OCI-LY3 (cell line): ENCODE results near the gene FIBIN.

ENCODE experiments used
- H2AFZ ChIP-seq: fragments of 200-600, 300-600 bp; shearing (Covaris generic); 2 replicates; pipeline ENCODE4 v1.6.0; 2014; ENCODE audit warnings: antibody characterized with exemption, low read depth, low read length
- H3K27ac ChIP-seq: fragments of 200-600, 300-600 bp; sonication (generic); 2 replicates; pipeline ENCODE4 v1.5.1; 2014; ENCODE audit warnings: mild to moderate bottlenecking, low read length, moderate library complexity, mixed read lengths
- H3K27me3 ChIP-seq: fragments of 200-600, 300-600 bp; sonication (generic); 2 replicates; pipeline ENCODE4 v1.6.1; 2014; ENCODE audit warnings: low read depth, low read length, mixed read lengths
- H3K36me3 ChIP-seq: fragments of 200-600, 300-600 bp; sonication (generic); replicated peaks from 2 replicates; pipeline ENCODE3; 2014; ENCODE audit warnings: low read depth, low read length, mixed read lengths
- H3K4me1 ChIP-seq: fragments of 300-600, 200-600 bp; sonication (generic); 2 replicates; pipeline ENCODE4 v1.6.1; 2014; ENCODE audit warnings: low read length, mixed read lengths
- H3K4me2 ChIP-seq: fragments of 200-600, 300-600 bp; sonication (generic); 2 replicates; pipeline ENCODE4 v1.6.1; 2014; ENCODE audit warnings: low read length, mixed read lengths
- H3K4me3 ChIP-seq: fragments of 300-600, 200-600 bp; sonication (generic); 2 replicates; pipeline ENCODE4 v1.5.1; 2014; ENCODE audit warnings: antibody characterized with exemption, mild to moderate bottlenecking, low read length, moderate library complexity
- H3K79me2 ChIP-seq: fragments of 300-600, 200-600 bp; shearing (Covaris generic); 2 replicates; pipeline ENCODE4 v1.6.1; 2014; ENCODE audit warnings: mild to moderate bottlenecking, low read length, mixed read lengths
- H3K9ac ChIP-seq: fragments of 300-600, 200-600 bp; shearing (Covaris generic); 2 replicates; pipeline ENCODE4 v1.6.0; 2014; ENCODE audit warnings: mild to moderate bottlenecking, low read length, moderate library complexity
- H3K9me3 ChIP-seq: fragments of 200-600, 300-600 bp; shearing (Covaris generic); 2 replicates; pipeline ENCODE4 v1.6.1; 2014; ENCODE audit warnings: low read length, mixed read lengths; ENCODE audit not compliant: insufficient read depth
- H4K20me1 ChIP-seq: fragments of 200-600, 300-600 bp; sonication (generic); 2 replicates; pipeline ENCODE4 v1.6.1; 2016; ENCODE audit warnings: low read length, mixed read lengths; ENCODE audit not compliant: insufficient read depth
- EZH2phosphoT487 ChIP-seq: fragments of 200-600 bp; shearing (Covaris generic); IDR thresholded peaks from 2 replicates; pipeline ENCODE4 v1.6.1; 2018; ENCODE audit warnings: antibody characterized with exemption, mixed run types, low read depth
- TF ChIP-seq, protein P1 (sequence below): fragments of 200-600, 300-600 bp; sonication (generic); IDR thresholded peaks from 2 replicates; pipeline ENCODE4 v1.5.1; 2014; ENCODE audit warnings: antibody characterized with exemption, low read length, low read depth

Gene FIBIN

DNA sequence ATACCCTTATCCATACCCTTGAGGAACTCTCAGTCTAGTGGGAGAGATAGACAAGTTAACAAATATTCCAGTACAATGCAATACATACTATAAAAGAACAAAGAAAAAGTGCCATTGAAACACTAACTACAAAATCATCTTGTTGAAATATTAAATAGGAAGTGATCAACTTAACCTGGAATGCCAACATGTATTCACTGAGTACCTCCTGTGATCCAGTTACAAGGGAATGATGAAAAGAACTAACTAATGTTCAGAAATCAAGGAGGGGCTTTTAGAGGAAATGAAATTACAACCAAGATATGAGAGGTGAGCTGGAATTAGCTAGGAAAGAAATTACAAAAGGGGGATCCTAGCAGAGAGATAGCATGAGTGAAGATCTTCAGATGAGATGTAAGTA is 6.2 kb upstream of the FIBIN start:
- peaks cover 4% of the 10 kb centered on the region; the same call in 1 of the 2 replicates for H3K4me1 ChIP-seq
- no peaks in the 10 kb centered on the region for H4K20me1 ChIP-seq
- TF ChIP-seq EZH2phosphoT487 = no peak
- TF ChIP-seq, protein P1, sequence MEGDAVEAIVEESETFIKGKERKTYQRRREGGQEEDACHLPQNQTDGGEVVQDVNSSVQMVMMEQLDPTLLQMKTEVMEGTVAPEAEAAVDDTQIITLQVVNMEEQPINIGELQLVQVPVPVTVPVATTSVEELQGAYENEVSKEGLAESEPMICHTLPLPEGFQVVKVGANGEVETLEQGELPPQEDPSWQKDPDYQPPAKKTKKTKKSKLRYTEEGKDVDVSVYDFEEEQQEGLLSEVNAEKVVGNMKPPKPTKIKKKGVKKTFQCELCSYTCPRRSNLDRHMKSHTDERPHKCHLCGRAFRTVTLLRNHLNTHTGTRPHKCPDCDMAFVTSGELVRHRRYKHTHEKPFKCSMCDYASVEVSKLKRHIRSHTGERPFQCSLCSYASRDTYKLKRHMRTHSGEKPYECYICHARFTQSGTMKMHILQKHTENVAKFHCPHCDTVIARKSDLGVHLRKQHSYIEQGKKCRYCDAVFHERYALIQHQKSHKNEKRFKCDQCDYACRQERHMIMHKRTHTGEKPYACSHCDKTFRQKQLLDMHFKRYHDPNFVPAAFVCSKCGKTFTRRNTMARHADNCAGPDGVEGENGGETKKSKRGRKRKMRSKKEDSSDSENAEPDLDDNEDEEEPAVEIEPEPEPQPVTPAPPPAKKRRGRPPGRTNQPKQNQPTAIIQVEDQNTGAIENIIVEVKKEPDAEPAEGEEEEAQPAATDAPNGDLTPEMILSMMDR = no peak

GRCh38 chr11:26992031-26992541 is 1.8 kb upstream of the FIBIN start:
- Histone ChIP-seq H3K4me3 (no peak overlapping the region), H3K9me3 (no peaks in the 10 kb centered on the region), H3K4me1 (no peaks in the 10 kb centered on the region), H3K36me3 (no peaks in the 10 kb centered on the region), H4K20me1 (no peaks in the 10 kb centered on the region), H3K27me3 (no peaks in the 10 kb centered on the region), H3K4me2 (no peak overlapping the region), H3K9ac (no peak overlapping the region), H2AFZ (no peak overlapping the region), H3K79me2 (no peaks in the 10 kb centered on the region), H3K27ac (no peak overlapping the region)
- TF ChIP-seq, protein P1 = no peak
- TF ChIP-seq EZH2phosphoT487 = no peak

More for the DNA sequence above, 6.2 kb upstream of the FIBIN start:
- H3K9ac ChIP-seq = no peak overlapping the region
- H3K4me3 ChIP-seq = no peak overlapping the region
- no peaks in the 10 kb centered on the region for H3K36me3 ChIP-seq
- H3K9me3 ChIP-seq = no peaks in the 10 kb centered on the region
- no peak overlapping the region for H2AFZ ChIP-seq
- no peak overlapping the region for H3K4me2 ChIP-seq
- no peaks in the 10 kb centered on the region for H3K27me3 ChIP-seq
- no peaks in the 10 kb centered on the region for H3K79me2 ChIP-seq
- H3K27ac ChIP-seq = no peak overlapping the region

DNA sequence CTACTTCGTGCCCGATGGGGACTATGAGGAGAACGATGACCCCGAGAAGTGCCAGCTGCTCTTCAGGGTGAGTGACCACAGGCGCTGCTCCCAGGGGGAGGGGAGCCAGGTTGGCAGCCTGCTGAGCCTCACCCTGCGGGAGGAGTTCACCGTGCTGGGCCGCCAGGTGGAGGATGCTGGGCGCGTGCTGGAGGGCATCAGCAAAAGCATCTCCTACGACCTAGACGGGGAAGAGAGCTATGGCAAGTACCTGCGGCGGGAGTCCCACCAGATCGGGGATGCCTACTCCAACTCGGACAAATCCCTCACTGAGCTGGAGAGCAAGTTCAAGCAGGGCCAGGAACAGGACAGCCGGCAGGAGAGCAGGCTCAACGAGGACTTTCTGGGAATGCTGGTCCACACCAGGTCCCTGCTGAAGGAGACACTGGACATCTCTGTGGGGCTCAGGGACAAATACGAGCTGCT is 751 bp downstream of the FIBIN start:
- Histone ChIP-seq H3K4me3 (no peak overlapping the region), H3K9me3 (no peaks in the 10 kb centered on the region), H3K4me2 (no peak overlapping the region), H3K27me3 (no peaks in the 10 kb centered on the region), H3K4me1 (peaks cover 3% of the 10 kb centered on the region; the same call in 1 of the 2 replicates), H3K36me3 (no peaks in the 10 kb centered on the region), H3K27ac (no peak overlapping the region), H4K20me1 (no peaks in the 10 kb centered on the region), H2AFZ (no peak overlapping the region), H3K9ac (no peak overlapping the region), H3K79me2 (no peaks in the 10 kb centered on the region)
- TF ChIP-seq, protein P1 = no peak
- no peak for TF ChIP-seq EZH2phosphoT487

DNA sequence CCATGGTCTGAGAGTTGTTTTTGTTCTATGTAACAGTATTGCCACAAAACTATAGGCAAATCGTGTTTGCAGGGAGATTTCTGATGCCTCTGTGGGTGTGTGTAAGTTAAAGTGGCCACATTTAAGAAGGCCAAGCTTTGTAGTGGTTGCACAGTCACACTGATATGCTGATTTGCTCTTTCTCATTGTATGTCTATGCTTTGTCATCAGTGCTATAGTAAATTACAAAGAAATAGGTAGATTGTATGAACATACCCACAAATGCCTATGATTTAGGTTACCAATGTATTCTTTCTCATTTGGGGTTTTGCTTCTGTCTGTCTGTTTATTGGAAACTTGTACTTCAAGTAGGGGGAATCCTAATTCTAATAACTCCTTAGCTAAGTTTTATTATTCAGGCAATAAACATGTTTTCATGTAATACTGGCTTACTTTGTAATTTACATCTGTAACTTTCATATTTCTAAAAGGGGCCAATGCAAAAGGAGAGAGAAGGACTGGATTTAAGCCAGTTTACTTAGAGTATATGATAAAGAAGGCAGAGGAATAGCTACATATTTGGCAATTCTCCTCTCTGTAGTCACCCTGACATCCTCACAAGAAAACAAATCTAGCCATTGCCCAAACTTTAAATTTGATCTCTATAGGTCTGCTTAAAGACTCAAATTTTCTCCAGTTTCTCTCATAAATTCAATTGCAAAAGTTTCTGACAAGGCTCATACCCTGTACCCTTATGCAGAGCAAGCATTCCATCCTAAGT is 2.0 kb downstream of the FIBIN start:
- Histone ChIP-seq H3K27ac (no peak overlapping the region), H2AFZ (no peak overlapping the region)

More for the DNA sequence above, 2.0 kb downstream of the FIBIN start:
- Histone ChIP-seq H3K27me3 (no peaks in the 10 kb centered on the region), H3K9ac (no peak overlapping the region), H3K4me3 (no peak overlapping the region), H3K36me3 (no peaks in the 10 kb centered on the region), H3K9me3 (no peaks in the 10 kb centered on the region), H4K20me1 (no peaks in the 10 kb centered on the region), H3K4me1 (peaks cover 3% of the 10 kb centered on the region; the same call in 1 of the 2 replicates), H3K79me2 (no peaks in the 10 kb centered on the region), H3K4me2 (no peak overlapping the region)
- no peak for TF ChIP-seq EZH2phosphoT487
- TF ChIP-seq, protein P1 = no peak
